GM21619 (cell line): ENCODE measurements around the gene APOD.
"Not testable (repeated sequence)": the region's sequence is repeated elsewhere in the genome, so short reads cannot be mapped to it uniquely, and the experiment has no call there.

ENCODE experiments used
- ATAC-seq: cut with Tn5 transposase; IDR thresholded peaks from one replicate; pipeline ENCODE4 v1.9.1; 2021; ENCODE audit not compliant: unreplicated experiment

The APOD gene

DNA sequence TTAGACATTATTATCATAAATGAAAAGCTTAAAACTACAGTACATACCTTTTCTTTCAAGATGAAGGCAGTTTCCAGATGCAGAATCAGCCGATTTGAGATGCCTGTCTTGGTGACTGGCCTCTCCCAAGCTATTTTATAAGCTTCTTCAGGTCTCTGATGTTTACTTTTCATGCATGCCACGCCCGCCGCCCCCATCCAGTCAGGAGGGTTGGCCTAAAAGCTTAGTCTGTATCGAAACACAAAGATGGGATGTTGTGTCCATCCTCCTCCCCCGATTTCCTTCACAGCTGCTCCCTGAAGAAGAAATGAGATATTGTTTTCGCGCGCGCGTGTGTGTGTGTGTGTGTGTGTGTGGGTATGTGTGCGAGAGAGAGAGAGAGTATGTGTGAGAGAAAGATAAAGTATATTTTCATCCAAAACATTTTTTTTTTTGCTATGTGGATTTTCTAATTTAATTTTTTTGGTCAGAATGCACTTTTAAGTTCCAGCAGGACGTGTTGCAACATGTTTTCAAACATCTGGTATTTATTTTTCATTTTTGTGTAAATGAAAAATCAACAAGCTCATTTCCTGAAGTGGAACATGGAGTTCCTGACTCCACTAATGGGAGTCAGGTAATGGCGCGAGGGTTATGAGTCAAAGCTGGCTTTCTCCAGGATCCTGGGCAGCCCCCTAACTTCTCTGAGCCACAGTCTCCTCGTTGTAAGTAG lies at the start of gene APOD:
Gene APOD (minus strand): TSS at position 110 of the 712 bp plus-strand sequence. CDS start 4,479 bp downstream, outside the sequence.
- ATAC-seq = no peak

DNA sequence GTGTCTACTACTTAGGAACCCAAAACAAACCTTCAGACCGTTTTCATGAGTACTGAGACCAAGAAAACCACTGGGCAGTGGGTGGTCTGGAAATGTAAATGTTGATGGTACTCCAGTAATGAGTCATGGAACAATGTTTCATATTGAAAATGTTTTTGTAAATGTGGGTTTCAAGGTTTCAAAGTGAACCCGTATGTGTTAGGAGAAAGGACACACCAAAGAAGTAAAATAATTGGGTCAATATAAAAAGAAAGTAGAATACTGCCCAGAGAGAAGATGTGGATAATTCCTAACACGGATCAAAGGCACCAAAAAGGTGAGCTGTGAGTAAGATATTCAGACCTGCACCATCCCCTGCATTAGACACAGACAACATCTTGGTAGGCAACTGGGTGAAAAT lies 49.6 kb upstream of the APOD start:
- not testable (repeated sequence) for ATAC-seq

DNA sequence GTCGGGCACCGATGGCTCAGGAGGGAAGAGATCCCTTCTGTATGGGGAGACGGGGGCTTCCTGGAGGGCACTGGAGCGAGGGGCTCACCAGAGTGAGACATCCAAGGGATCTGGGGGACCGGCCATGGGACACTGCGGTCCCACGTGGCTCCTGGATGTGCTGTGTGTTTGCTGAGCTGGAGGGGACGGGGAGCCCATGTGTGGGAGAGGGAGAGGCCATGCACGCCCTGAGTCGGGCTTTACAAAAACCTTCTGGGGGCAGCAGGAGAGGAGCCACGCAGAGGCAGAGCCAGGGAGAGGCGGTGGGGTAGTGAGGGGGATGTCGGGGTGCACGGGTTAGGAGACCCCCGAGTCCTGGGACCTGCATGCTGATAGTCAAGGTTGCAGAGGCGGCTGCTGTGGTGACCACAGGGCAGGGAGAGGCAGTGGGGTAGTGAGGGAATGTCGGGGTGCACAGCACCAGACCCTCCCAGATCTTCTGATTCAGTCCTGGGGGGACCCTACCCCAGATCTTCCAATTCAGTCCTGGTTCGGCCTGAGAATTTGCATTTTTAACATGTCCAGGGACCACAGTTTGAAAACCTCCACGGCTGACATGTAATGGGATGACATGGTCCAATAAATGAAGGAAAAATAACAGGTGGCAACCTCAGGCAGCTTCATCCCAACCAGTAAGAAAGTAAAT lies 48.9 kb upstream of the APOD start:
- not testable (repeated sequence) for ATAC-seq

DNA sequence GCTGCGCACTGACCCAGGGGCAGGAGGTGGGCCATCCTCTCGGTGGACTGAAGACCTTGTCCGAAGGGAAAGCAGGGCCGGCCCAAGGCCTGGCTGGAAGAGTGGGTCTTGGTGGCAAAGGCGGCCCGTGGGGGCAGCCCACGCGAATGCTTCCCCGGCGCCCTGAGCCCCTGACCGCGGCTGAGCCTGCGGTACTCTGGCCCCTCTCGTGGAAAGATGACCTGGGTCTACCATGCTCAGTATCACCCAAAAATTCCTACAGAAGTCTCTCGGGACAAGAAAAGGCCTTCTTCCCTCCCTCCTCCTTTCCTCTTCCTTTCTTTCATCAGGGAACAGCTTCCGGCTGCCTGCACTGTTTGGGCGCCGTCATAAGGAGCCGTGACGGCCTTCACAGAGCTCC lies 48.3 kb upstream of the APOD start:
- ATAC-seq = not testable (repeated sequence)

DNA sequence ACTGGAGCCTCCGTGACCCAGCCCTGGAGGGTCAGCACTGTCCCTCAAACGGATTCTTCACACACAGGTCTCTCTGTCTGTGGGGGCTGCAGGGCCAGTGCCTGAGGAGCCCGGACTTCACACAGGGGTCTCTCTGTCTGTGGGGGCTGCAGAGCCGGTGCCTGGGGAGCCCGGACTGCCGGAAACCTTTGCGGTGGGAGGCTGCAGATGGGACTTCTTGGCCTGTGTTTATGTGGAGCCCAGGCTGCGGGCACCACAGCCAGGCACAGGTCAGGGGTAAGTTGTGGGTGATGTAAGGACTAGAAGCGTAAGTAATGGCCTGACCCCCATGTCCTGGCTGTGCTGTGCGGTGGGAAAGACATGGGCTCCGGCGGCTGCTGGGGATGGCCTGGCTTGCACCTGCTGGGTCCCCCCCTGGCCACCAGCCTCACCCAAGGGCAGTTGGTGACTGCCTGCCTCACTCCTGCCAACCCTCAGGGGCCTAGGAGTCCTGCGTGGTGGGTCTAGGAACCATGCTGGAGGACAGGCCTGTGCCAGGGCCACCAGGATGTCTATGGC lies 47.3 kb upstream of the APOD start:
- not testable (repeated sequence) for ATAC-seq

DNA sequence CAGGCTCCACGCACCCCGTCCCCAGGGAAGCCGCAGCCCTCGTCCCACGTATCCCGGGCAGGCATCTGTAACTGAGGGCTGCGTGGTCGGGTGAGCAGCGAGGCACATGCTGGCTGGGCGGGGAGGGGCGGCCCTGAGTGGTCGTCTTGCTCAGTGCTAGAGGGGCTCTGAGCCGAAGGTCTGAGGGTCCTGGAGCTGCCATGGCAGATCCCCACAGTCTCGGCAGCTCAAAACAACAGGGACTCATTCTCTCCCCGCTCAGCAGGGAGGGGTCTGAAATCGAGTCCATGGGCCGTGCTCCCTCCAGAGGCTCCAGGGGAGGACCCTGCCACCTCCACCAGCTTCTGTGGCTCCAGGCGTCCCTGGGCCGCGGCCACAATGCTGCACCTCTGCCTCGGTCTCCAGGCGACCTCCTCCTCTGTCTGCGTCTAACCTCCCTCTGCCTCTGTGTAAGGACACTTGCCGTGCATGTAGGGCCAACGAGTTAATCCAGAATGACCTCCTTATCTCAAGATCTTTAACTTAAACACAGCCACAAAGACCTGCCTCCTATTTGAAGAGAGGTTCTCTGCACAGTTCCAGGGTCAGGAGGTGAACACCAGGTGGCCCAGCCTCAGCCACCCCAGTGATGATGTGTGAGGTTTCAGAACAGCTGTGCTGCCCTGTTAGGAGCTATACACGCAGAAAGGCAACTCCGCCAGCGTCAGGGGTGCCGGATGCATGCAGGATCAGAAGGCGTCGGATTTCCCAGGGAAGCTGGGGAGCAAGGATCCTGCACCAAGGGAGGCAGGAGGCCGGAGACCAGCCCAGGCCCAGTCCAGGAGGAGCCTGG lies 46.6 kb upstream of the APOD start:
- ATAC-seq = not testable (repeated sequence)

DNA sequence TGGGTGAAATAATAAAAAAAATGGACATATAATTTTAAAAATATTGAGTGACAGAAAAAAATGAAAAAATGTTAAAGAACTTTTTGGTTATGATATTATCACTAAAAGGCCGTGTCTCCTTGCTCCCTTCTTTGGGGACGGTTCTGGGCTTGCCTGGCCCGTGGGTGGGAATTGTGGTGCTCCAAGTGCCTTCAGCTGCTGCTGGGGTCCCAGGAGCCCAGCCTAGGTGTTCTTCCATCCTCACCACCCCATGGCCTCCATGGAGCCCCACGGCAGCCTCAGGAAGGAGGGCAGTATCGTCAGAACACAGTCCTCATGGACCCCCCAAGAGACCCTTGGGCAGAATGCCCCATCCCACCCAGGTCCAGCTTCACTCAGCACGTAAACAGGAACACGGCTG lies 45.9 kb upstream of the APOD start:
- not testable (repeated sequence) for ATAC-seq

DNA sequence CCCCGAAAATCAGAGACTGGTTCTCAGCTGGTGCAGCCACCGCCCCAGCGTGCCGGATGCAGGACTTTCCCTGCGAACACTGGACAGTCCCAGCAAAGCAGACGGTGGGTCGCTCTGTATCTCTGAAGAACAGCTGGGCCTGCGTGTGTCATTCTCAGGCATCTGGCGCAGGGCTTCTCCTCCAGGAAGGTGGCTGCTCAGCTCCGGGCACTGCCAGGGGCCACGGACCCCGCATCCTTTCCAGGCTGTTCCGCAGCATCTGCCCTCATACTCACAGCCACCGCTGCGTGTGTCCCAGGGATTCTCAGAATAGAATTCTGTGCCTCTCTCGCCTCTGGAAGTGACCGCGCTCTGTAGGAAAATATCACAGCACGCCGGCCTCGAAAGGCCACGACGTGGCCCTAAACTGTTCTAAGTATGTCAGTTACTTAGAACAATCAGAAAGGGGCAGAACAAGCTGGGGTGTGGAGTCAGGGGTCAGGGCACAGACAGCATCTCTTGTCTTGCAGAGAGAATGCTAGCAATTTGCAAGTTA lies 44.7 kb upstream of the APOD start:
- ATAC-seq = not testable (repeated sequence)

DNA sequence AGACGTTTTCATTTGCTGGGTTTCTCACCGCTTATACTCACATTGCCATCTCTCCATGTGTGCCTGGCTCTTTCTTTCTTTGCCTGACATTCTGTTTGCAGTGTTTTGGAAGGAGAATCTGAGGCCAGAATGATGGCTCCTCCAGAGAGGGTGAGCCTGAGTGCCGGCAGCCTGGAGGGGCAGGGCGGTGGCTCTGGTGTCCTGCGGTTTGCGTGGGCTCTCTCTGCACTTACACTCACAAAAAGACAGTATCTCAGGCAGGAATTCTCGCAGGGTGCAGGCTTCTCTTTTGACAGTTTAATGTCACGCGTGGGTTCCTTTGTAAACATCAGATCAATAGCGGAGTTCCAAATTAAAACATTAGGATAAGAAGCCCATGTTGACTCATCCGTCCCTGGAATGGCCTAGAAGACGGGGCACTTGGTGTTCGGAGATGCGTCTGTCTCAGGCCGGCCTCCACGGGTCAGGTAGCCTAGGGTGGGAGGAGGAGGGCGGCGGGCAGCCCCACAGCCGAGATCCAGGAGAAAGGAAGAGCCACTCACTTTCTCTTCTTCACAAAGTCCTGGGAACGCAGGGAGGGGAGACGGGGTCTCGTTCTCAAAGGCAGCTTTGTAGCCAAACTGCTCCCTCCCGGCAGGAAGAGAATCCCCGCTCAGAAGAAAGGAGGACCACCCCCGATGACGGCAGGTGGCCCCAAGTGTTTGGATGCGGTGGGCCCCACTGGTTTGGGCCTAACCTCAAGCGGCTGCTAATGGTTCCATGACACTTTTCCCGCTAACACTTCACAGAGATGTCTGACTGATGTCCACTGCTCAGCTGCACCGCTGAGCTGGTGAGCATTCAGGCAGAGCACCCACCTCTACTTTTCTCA lies 44.0 kb upstream of the APOD start:
- not testable (repeated sequence) for ATAC-seq

DNA sequence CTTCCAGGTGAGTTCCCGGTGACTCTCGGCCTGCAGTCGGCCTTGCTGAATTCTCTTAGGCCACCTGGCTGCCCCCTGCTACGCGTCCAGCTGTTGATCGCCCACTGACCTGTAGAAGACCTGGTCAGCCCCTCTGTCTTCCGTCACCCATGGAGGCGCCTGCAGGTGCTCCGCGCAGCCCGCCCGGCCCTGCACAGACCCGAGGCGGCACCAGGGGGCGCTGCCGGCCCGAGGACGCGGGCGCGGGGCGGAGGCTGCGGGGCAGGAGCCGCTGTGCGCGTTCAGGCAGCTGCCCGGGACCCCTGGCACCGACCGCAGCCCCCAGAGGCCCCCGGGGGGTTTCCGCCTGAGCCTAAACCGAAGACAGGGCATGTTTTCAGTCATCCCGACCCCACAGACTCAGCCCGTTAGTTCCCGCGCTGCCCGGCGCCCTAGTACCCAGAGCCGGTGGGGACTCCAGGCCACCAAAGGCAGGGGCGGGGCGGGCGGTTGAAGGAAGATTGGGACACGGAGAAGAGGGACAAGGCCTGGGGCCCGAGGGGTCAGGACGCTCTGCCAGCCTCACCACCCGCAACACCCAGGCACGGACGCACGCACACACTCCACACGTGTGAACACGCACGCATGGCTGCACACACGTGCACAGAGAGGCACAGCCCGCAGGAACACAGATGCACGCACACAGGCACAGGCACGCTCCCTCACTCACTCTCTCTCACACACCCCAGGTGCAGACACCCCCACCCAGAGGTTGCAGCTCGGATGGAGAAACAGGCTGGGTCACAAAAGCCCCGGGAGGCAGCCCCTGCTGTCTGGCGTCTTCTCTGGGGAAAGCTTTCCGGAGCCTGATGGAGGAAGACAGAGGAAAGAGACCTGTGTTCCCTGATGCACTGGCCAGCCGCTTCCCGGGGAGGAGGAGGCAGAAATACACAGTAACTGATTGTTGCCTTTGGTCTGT lies 41.1 kb upstream of the APOD start:
- ATAC-seq = peak; percentile 77

DNA sequence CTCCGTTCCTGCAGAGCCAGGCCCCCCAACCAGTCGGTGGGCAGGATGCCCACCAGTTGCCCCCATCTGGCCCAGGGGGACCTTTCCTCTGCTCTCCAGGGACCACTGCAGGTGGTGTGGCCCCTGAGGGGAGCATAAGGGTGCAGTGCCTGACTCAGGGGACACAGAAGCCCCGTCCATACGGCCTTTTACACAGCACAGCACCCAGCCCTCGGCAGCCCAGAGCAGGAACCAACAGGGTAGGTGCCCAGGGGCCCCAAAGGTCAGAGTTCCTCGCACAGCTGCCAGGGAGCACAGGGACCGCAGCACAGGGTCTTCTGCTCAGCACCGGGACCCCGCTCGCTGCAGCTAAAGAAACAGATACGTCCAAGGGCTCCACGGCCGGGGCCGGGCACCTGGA lies 40.4 kb upstream of the APOD start:
- not testable (repeated sequence) for ATAC-seq

DNA sequence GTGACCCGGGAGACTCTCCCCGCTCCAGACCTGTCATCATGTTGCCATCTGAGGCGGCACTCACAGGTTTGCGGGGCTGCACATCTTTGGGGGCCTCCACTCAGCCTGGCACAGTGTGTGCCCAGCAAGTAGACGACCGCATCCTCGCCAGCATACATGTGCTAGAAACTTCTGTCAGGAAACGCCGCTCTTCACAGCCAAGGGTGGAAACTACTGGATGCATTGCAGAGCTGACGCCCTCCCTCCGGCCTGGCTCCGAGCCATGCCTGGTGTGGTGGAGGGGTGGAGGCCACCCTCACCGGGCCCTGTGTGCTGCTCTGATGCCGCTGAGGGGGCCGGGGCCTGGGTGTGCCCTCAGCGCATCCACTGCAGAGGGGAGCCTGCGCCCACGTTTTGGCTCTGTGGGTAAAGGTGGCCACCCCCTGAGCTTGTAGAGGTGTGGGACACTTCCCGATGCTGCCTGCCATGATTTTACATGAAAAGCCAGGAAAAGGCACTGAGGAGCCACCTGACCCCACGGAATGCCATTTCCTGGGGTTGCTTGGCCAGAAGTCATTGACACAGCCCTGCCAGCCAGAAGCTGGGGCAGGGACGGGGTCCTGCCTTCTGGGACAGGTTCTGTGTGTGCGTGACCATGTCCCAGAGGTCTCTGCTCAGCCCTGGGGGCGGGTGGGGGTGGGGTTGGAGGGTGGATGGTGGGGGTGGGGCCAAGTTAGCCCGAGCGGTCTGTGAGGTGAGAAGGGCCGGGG lies 39.7 kb upstream of the APOD start:
- not testable (repeated sequence) for ATAC-seq

DNA sequence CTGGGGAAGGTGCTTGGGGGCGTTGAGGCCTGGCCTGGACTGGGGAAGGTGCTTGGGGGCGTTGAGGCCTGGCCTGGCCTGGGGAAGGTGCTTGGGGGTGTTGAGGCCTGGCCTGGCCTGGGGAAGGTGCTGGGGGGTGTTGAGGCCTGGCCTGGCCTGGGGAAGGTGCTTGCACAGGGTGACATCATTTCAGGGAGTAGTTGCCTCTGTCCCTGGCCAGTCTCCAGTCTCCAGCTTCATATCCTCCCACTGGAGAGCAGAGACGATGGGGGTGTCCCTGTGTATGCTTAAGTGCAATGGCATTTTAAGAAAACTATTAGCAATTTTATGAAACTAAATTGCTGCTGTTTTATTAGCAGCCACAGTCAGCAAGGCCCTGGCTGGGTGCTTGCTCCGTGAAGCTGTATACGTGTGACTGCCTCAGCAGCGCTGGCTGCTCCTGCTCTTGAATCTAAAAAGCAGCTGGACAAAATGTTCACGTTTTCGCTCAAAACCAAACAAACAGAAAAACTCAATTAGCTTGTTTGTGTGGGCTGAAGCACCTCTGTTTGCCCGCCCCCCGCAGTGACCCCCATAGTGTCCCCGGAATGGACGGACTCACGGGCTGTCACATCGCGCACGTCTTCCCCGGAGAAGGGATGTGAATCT lies 38.9 kb upstream of the APOD start:
- not testable (repeated sequence) for ATAC-seq

DNA sequence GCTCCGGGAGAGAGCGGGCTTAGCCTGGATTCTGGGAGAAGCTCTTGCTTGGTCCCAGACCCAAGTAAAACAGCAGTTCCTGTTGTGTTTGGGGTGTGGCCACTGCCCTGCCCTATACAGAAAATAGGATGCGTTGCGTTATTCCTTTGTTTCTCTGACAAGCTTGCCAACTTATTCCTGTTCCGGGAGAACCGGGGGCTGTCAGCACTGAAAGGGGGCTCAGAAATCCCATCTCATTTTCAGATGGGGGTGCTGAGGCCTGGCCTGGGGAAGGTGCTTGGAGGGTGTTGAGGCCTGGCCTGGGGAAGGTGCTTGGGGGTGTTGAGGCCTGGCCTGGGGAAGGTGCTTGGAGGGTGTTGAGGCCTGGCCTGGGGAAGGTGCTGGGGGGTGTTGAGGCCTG lies 38.3 kb upstream of the APOD start:
- ATAC-seq = not testable (repeated sequence)

DNA sequence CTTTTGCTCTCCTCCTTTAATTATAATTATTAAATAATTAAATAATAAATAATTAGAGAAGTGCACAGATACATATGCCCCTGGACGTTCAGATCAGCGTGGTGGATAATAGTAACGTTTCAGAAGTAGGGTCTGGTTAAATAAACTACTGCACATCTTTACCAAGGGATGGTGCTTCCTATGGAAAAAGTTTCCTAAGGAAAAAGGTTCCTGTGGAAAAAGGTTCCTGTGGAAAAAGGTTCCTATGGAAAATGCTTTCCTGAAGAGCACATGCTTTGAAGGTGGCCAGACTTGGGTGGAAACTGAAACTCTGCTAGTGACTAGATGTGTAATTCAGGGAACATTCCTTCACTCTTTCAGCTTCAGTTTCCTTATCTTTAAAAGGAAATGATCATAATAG lies 37.4 kb upstream of the APOD start:
- ATAC-seq = not testable (repeated sequence)

DNA sequence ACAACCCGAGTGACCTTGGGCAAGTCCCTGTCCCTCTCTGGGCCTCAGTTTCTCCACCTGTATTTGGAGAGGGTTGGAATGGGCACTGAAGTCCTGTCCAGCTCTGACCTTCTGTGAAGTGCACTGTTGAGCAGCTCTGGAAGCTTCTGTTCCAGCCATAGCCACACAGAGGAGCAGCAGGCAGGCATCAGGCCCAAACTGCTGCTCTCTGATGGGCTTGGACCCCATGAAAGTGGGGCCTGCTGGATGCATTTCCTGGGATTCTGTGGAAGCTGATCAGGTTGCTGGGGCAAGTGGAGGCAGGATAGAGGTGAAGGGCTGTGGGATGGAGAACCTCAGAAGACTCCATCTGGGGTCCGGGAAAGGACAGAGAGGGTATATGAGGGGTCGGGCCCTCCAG lies 36.7 kb upstream of the APOD start:
- not testable (repeated sequence) for ATAC-seq

DNA sequence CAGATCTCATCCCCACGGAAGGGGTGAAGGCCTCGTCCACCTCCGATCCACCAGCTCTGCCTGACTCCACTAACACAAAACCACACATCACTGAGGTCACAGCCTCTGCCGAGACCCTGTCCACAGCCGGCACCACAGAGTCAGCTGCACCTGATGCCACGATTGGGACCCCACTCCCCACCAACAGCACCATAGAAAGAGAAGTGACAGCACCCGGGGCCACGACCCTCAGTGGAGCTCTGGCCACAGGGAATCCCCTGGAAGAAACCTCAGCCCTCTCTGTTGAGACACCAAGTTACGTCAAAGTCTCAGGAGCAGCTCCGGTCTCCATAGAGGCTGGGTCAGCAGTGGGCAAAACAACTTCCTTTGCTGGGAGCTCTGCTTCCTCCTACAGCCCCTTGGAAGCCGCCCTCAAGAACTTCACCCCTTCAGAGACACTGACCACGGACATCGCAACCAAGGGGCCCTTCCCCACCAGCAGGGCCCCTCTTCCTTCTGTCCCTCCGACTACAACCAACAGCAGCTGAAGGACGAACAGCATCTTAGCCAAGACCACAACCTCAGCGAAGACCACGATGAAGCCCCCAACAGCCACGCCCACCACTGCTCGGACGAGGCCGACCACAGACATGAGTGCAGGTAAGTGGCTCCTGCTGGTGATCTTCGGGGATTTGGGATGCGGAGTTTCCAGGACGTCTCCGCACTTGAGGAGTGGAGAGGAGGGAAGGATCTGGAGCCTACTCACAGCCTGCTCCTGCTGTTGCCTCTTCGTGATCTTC lies 36.0 kb upstream of the APOD start:
- ATAC-seq = not testable (repeated sequence)
